ENCODE measurements around the gene CBX4. TPM values are rescaled to one million over a fixed set of nuclear protein-coding genes. Genes with fewer than 3 reads are reported as not detected.

Gene CBX4
- total and polyA plus RNA-seq, 2 of the 13 experiments (the other 11 are each of a cell fraction or from before 2014, with no cell fraction given) = 25.8 to 50.8 TPM

DNA sequence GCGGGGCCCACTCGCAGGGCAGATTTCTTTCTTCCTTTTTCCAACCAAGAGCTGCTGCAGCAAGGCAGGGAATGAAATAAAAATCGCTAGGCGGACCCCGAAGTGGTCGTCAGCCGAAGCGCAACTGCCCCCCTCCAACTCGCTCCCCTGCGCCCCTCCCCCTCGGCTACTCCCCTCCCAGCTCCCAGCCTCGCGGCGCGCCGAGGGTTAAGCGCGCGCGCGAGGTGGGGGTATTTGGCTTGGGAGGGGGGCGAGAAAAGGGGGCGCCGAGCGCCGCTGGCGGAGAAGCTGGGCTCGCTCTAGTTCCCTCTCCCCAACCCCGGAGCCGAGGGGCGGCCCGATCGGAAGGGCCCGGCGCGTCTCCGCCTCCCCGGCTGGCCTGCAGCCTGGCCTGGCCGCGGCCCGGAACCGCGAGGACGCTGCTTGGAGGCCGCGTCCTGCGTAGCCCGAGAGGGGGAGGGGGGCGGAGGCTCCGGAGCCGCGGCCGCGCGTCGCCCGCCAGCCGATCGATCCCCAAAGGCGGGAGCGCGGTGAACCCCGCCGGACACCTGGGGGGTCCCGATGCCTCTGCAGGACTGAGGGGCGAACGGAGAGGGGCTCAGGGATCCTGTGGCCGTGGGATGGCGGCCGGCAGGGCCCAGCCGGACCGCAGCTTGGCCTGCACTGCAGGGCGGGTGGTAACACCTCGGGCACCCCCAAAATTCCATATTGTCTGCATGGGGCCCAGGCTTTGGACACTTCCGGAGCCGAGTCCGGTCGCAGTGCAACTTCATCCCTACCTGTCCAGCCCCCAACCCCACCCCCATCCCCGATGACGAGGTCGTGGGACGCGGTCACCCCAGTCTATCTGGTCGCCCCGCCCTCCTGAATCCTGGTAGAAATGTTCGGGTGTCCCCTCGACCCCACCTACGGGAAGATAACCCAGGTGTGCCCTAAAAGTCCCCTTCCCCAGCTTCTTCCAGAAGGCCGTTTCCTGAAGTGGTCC lies 4.9 kb upstream of the CBX4 start (continued):
- TF ChIP-seq MEIS1 (CRISPR knock-in tag; IDR thresholded peaks at IDR 0.05; ENCODE audit: borderline replicate concordance) (peak; percentile 72; the same call in 1 of the 2 replicates), PHB2 (IDR thresholded peaks at IDR 0.05; ENCODE audit: partially characterized antibody) (no peak), ZNF121 (CRISPR knock-in tag; IDR thresholded peaks at IDR 0.05) (0 out of 2 replicates have a peak, but pooled peaks have one; percentile 21), HIVEP1 (CRISPR knock-in tag; IDR thresholded peaks at IDR 0.05) (peak; percentile 41; the same call in 1 of the 2 replicates), ZNF766 (CRISPR knock-in tag; IDR thresholded peaks at IDR 0.05; ENCODE audit: borderline replicate concordance) (no peak), DDIT3 (CRISPR knock-in tag; IDR thresholded peaks at IDR 0.05) (no peak), ZFYVE20 (CRISPR knock-in tag; IDR thresholded peaks at IDR 0.05; ENCODE audit: borderline replicate concordance, low read depth) (peak; percentile 80; the same call in 1 of the 2 replicates), TCF7L2 (IDR thresholded peaks at IDR 0.05; ENCODE audit: low read depth, low read length) (no peak), MIER3 (CRISPR knock-in tag; IDR thresholded peaks at IDR 0.05; ENCODE audit: borderline replicate concordance) (no peak), RNF2 (conservative IDR thresholded peaks at IDR 0.05; ENCODE audit: low read depth) (peak; percentile 86), TOE1 (CRISPR knock-in tag; IDR thresholded peaks at IDR 0.05) (no peak), FOXP1 (IDR thresholded peaks at IDR 0.05) (no peak), FOXP1 (CRISPR knock-in tag; IDR thresholded peaks at IDR 0.05) (no peak), TP53 (CRISPR knock-in tag; conservative IDR thresholded peaks at IDR 0.05) (no peak), ZNF326 (CRISPR knock-in tag; IDR thresholded peaks at IDR 0.05; ENCODE audit: borderline replicate concordance) (no peak), SNRNP70 (IDR thresholded peaks at IDR 0.05; ENCODE audit: low read depth, low read length) (no peak), ZNF562 (CRISPR knock-in tag; IDR thresholded peaks at IDR 0.05; ENCODE audit: borderline replicate concordance) (no peak)
- TF ChIP-seq, protein P1, sequence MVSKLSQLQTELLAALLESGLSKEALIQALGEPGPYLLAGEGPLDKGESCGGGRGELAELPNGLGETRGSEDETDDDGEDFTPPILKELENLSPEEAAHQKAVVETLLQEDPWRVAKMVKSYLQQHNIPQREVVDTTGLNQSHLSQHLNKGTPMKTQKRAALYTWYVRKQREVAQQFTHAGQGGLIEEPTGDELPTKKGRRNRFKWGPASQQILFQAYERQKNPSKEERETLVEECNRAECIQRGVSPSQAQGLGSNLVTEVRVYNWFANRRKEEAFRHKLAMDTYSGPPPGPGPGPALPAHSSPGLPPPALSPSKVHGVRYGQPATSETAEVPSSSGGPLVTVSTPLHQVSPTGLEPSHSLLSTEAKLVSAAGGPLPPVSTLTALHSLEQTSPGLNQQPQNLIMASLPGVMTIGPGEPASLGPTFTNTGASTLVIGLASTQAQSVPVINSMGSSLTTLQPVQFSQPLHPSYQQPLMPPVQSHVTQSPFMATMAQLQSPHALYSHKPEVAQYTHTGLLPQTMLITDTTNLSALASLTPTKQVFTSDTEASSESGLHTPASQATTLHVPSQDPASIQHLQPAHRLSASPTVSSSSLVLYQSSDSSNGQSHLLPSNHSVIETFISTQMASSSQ (IDR thresholded peaks at IDR 0.05; ENCODE audit: low read depth) = no peak
- TF ChIP-seq, protein P1 (CRISPR knock-in tag; IDR thresholded peaks at IDR 0.05; ENCODE audit: borderline replicate concordance) = peak; percentile 71; the same call in 1 of the 2 replicates
- TF ChIP-seq, protein P2, sequence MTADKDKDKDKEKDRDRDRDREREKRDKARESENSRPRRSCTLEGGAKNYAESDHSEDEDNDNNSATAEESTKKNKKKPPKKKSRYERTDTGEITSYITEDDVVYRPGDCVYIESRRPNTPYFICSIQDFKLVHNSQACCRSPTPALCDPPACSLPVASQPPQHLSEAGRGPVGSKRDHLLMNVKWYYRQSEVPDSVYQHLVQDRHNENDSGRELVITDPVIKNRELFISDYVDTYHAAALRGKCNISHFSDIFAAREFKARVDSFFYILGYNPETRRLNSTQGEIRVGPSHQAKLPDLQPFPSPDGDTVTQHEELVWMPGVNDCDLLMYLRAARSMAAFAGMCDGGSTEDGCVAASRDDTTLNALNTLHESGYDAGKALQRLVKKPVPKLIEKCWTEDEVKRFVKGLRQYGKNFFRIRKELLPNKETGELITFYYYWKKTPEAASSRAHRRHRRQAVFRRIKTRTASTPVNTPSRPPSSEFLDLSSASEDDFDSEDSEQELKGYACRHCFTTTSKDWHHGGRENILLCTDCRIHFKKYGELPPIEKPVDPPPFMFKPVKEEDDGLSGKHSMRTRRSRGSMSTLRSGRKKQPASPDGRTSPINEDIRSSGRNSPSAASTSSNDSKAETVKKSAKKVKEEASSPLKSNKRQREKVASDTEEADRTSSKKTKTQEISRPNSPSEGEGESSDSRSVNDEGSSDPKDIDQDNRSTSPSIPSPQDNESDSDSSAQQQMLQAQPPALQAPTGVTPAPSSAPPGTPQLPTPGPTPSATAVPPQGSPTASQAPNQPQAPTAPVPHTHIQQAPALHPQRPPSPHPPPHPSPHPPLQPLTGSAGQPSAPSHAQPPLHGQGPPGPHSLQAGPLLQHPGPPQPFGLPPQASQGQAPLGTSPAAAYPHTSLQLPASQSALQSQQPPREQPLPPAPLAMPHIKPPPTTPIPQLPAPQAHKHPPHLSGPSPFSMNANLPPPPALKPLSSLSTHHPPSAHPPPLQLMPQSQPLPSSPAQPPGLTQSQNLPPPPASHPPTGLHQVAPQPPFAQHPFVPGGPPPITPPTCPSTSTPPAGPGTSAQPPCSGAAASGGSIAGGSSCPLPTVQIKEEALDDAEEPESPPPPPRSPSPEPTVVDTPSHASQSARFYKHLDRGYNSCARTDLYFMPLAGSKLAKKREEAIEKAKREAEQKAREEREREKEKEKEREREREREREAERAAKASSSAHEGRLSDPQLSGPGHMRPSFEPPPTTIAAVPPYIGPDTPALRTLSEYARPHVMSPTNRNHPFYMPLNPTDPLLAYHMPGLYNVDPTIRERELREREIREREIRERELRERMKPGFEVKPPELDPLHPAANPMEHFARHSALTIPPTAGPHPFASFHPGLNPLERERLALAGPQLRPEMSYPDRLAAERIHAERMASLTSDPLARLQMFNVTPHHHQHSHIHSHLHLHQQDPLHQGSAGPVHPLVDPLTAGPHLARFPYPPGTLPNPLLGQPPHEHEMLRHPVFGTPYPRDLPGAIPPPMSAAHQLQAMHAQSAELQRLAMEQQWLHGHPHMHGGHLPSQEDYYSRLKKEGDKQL (CRISPR knock-in tag; IDR thresholded peaks at IDR 0.05; ENCODE audit: low read depth) = 0 out of 2 replicates have a peak, but pooled peaks have one; percentile 18
